GM12872 (cell line): ENCODE results near the gene RNASE7.

Experiments
- TF ChIP-seq, protein P1 (sequence below): IDR thresholded peaks from 3 replicates; pipeline ENCODE4 v1.5.1; 2011; ENCODE audit warnings: low read depth, mild to moderate bottlenecking, low read length, moderate library complexity; ENCODE audit not compliant: insufficient read depth

Gene RNASE7

DNA sequence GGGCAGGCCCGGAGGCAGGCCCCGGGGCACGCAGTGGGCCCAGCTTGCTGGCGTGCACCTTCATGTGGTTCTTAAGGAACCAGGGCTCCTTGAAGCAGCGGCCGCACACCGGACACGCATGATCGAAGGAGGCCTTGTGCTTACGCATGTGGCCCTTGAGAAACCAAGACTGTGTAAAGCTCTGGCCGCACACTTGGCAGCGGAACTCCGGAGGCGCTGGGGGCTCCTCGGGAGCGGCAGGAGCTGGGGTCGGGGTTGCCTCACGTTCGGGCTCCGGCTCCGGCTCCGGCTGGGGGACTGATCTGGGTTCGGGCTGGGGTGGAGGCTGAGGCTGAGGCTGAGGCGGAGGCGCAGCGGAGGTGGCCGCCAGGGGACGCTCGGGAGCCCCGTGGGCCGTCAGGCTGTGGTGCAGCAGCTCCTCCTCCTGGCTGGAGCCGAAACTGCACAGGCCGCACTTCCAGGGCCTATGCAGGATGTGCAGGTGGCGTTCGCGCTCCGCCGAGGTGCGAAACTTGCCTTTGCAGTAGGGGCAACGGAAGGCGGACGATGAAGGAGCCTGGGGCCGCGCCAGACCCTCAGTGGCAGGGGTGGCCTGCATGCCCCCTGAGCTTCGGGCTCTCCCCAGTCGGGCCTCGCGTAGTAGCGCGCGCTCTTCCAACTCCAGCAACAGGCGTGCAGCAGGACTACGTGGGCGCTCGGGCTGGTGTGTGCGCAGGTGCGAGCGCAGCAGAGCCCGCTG lies 50.3 kb downstream of the RNASE7 start:
- TF ChIP-seq, protein P1, sequence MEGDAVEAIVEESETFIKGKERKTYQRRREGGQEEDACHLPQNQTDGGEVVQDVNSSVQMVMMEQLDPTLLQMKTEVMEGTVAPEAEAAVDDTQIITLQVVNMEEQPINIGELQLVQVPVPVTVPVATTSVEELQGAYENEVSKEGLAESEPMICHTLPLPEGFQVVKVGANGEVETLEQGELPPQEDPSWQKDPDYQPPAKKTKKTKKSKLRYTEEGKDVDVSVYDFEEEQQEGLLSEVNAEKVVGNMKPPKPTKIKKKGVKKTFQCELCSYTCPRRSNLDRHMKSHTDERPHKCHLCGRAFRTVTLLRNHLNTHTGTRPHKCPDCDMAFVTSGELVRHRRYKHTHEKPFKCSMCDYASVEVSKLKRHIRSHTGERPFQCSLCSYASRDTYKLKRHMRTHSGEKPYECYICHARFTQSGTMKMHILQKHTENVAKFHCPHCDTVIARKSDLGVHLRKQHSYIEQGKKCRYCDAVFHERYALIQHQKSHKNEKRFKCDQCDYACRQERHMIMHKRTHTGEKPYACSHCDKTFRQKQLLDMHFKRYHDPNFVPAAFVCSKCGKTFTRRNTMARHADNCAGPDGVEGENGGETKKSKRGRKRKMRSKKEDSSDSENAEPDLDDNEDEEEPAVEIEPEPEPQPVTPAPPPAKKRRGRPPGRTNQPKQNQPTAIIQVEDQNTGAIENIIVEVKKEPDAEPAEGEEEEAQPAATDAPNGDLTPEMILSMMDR: peak; percentile 100

DNA sequence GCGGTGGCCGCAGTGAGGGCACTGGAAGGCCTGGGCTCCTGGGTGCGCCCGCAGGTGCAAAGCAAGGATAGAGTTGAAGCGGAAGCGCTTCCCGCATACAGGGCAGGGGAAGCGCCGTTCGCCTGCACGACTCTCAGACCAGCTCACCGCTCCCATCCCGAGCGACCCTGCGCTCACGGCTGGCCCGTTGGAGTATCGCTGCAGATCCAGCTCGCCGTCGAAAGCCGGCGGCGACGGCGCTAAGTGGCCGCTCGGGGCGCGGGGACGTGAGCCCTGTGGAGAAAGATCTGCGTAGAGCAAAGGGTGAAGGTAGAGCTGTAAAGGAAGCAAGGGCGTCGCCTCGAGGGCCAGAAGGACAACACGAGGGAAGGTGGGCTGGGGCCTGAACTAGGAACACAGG lies 50.9 kb downstream of the RNASE7 start:
- TF ChIP-seq, protein P1: no peak
